Measurements from ENCODE around the gene CTF1.

The CTF1 gene

GRCh38 chr16:30953111-30953510 is 56.7 kb downstream of the CTF1 start:
- H3K4me3 Mint-ChIP-seq, result no peak overlapping the region
- peaks cover 81% of the 10 kb centered on the region for H3K36me3 Mint-ChIP-seq (ENCODE audit: low read depth)
- no peaks in the 10 kb centered on the region for H3K27me3 Mint-ChIP-seq
- peaks cover 36% of the 10 kb centered on the region for H3K4me1 Mint-ChIP-seq (ENCODE audit: low read depth)
- H3K27ac Mint-ChIP-seq, result peak overlapping the region; percentile 67
- intact Hi-C loops (cut with micrococcal nuclease), result loop anchor here (10.0 kb wide), 1 partner anchor 142 kb away; the partner anchor contains the start of gene VKORC1
- H3K9me3 Mint-ChIP-seq, result no peaks in the 10 kb centered on the region
